DND-41 (cell line): Measurements from ENCODE around the gene RDH16.

Experiments
- CTCF ChIP-seq: IDR thresholded peaks from 2 replicates; pipeline ENCODE4 v1.5.1; 2012; ENCODE audit warnings: borderline replicate concordance, low read length, moderate library complexity, mild to moderate bottlenecking; ENCODE audit not compliant: poor library complexity, severe bottlenecking; ENCODE audit errors: extremely low read depth
- EZH2 ChIP-seq: IDR thresholded peaks from 3 replicates; pipeline ENCODE4 v1.6.1; 2012; ENCODE audit warnings: borderline replicate concordance, low read depth, mild to moderate bottlenecking, moderate library complexity, low read length, inconsistent platforms; ENCODE audit not compliant: severe bottlenecking

- no peak for TF ChIP-seq CTCF
- TF ChIP-seq EZH2, result no peak
Observed at GRCh38 chr12:56930241-56930640, 27.2 kb downstream of the RDH16 start.
